GM18526 (cell line): ENCODE measurements around the gene NME1.

Experiments
- POLR2A ChIP-seq: IDR thresholded peaks from 3 replicates; pipeline ENCODE4 v1.6.1; 2011; ENCODE audit not compliant: insufficient read length; ENCODE audit errors: extremely low read depth

NME1 gene

DNA sequence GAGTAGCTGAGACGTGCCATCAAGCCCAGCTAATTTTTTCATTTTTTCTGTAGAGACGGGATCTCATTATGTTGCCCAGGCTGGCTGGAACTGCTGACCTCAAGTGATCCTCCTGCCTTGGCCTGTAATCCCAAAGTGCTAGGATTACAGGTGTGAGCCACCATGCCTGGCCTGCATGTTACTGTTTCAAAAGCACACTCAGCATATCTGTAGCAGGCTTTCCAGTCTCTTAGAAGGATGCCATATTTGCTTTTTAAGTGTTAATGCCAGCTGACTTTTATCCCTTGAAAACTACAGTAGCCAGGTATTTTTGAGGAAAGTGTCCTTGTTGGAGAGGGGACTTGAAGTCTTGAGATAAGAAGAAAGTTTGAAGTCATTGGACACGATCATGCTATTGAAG, 17.4 kb upstream of the NME1 start:
- TF ChIP-seq POLR2A, result no peak

- TF ChIP-seq POLR2A, result no peak
These were observed 10.8 kb upstream of the NME1 start for GRCh38 chr17:51142597-51142996.

- TF ChIP-seq POLR2A, result no peak
These were observed 8.9 kb upstream of the NME1 start for GRCh38 chr17:51144266-51145022.

DNA sequence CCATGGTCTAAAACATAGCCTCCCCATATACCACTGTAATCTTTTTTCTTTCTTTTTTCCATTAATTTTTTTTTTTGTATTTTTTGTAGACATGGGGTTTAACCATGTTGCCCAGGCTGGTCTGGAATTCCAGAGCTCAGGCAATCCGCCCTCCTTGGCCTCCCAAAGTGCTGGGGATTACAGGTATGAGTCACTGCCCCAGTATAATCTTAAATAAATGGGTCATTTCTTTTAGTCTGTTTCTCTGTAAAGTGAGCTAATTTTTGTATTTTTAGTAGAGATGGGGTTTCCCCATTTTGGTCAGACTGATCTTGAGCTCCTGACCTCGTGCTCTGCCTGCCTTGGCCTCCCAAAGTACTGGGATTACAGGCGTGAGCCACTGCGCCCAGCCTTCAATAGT, 5.7 kb upstream of the NME1 start:
- TF ChIP-seq POLR2A, result no peak

DNA sequence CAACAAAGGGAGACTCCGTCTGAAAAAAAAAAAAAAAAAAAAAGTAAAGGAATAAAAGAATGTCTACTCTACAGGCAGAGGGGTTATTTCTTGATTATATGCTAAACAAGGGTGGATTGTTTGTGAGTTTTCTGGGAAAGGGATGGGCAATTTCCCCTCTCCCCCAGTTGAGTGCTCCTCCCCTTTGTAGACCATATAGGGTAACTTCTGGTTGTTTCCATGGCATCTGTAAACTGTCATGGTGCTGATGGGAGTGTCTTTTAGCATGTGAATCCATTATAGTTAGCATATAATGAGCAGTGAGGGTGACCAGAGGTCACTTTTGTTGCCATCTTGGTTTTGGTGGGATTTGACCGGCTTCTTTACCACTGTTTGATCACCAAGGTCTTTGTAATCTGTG, 4.2 kb upstream of the NME1 start:
- TF ChIP-seq POLR2A, result no peak

DNA sequence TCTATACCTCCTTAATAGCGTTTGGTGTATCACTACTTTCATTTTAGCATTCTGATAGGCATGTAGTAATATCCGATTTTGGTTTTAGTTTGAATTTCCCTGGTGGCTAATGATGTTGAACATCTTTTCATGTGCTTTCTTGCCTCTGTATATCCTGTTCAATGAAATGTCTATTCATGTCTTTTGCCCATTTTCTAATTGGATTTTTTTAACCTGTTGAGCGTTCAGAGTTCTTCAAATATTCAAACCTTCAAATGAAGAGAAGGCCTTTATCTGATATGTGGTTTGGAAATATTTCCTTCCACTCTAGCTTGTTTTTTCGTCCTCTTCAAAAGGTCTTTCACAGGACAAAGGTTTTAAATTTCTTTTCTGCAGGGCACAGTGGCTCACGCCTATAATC, 2.4 kb upstream of the NME1 start:
- no peak for TF ChIP-seq POLR2A

DNA sequence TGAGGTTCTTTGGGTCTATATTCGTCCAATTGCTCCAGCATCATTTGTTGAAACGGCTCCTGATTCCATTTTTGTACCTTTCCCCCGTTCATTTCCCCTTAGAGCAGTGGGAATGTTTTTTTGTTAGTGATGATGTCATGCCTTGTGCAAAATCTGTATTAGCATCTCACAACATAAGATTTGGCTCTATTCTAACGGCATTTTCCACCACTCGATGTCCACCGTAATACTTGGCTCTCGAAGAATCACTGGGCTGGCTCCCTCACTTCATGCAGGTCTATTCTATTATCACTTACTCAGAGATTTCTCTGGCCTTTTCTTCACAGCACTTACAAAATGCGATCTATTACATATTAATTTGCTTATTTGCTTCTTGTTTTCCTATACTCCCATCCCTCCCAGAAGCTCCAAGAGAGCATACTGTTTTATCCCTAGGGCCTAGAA, 571 bp upstream of the NME1 start:
- TF ChIP-seq POLR2A, result no peak

- no peak for TF ChIP-seq POLR2A
These were observed 817 bp downstream of the NME1 start for GRCh38 chr17:51154176-51154575.

GRCh38 chr17:51155416-51155815, 2.1 kb downstream of the NME1 start:
- TF ChIP-seq POLR2A, result no peak

GRCh38 chr17:51159604-51160003, 6.2 kb downstream of the NME1 start:
- no peak for TF ChIP-seq POLR2A

- no peak for TF ChIP-seq POLR2A
These were observed 8.2 kb downstream of the NME1 start for GRCh38 chr17:51161541-51161940.

DNA sequence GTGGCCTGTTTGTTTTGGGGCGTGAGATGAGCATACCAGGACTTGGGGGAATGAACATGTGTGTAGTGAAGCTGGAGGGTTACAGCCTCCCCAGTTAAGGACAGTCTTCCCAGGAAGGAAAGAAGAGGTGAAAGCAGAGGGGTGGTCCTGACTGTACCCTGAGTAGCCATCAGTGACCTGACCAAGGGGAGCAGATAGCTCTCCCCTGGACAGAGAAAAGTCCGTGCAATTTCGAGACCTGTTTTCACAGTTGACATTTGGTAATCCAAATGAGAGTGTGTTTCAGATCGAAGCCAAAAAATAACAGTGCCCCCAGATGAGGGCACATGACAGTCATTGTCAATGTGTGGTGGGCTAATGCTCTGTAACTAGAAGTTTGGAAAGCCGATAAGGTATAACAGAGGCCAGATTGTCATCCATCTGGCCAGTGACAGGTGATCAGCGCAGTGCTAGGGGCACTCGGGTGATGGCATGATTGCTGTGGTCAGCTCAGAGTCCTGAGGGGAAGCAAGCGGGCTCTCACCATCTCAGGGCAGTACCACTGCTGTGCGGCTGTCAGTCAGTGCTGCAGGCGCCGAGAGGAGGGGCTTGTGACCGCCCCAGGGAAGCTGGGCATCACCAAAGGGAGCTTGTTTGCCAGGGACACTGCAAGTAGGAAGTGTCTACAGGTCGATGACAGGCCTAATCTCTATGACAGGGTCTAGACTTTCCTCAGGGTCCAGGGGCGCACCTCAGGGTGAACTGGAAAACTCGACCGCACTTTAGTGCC, 11.7 kb downstream of the NME1 start:
- no peak for TF ChIP-seq POLR2A

DNA sequence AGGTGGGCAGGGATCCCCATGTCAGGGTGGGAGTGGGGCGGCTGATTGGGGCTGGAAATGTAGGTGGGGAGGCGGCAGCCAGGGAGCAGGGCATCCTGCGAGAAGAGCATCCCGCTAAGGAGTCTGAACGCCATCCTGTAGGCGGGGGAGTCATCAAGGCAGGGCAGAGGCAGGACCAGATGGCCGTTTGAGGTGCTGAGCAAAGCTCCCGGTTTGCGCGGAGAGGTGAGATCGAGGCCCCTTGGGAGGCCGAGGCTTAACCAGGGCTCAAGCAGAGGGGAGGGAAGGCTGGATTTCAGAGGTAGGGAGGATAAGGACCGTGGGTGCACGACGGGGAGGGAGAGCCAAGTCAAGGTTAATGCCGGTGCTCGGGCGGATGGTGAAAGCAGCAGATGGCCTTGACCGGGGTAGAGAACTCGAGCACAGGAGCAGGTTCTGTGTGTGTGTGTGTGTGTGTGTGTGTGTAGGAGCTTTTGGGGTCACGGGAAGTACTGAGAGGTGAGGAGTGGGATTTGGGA, 12.4 kb downstream of the NME1 start:
- TF ChIP-seq POLR2A, result no peak

DNA sequence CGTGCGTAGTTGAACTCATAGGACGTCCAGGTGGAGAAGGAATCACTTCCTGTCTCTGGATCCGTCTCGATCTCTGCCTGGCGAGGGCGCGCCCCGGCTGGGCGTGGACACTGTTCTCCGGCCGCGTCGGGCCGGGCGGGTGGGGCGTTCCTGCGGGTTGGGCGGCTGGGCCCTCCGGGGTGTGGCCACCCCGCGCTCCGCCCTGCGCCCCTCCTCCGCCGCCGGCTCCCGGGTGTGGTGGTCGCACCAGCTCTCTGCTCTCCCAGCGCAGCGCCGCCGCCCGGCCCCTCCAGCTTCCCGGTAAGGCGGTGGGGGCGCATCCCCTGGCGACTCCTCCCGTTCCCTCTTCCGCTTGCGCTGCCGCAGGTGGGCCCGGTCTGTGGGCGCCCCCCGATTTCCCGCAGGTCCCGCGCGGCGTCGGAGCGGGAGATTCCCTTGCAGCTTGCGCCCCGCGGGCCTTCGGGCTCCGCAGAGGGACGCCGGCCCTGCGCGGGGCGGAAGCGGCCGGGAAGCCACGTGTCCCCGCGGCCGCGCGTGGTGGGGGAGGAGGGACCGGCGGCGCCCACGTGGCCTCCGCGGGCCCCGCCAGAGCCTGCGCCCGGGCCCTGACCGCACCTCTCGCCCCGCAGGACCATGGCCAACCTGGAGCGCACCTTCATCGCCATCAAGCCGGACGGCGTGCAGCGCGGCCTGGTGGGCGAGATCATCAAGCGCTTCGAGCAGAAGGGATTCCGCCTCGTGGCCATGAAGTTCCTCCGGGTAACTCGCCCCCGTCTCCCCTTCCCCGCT, 13.0 kb downstream of the NME1 start, which contains the start of gene NME2:
NME2 (plus strand) TSS at position 214 of the 789 bp plus-strand sequence; CDS start at position 634, 420 bp downstream.
- TF ChIP-seq POLR2A, result peak; percentile 81
